ENCODE data around the gene SLC45A1. TPM values are rescaled to one million over a fixed set of nuclear protein-coding genes. Genes with fewer than 3 reads are reported as not detected.

The SLC45A1 gene
- total and polyA plus RNA-seq, 8 donors, result 1.1 to 3.0 (median 2.4) TPM; not detected in 3

DNA sequence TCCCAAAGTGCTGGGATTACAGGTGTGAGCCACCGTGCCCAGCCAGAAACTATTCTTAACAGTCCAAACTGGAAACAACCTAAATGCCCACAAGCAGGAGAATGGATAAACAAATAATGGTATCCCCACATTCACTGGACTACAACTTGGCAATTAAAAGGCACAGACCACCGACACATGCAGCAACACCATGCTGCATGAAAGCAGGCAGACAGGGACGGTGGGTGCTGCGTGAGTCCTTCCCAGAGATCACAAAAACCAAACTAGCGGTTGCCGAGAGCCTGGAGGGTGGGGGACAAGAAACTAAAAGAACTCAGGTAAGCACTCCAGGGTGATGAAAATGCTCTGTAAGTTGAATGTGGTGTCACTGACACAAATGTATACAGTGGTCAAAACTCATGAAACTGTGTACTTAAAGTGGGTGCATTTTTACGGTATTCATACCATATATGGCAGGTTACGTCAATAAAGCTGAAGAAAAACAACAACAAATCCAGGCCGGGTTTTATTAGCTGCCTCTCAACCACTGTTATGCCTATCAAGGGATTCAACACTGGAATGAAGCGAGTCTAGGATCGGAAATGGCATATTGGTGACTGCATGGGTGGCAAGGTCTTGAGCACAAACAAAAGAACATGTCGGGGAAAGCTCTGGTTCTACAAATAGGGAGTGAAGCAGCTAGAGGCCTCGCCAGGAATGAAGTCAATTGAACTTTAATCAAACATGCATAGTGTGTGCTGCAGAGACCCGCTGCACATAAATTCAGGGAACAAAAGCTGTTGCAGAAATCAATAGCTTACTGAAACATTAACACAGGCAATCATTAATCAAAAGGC is 52.4 kb downstream of the SLC45A1 start:
- TF ChIP-seq, protein P1, sequence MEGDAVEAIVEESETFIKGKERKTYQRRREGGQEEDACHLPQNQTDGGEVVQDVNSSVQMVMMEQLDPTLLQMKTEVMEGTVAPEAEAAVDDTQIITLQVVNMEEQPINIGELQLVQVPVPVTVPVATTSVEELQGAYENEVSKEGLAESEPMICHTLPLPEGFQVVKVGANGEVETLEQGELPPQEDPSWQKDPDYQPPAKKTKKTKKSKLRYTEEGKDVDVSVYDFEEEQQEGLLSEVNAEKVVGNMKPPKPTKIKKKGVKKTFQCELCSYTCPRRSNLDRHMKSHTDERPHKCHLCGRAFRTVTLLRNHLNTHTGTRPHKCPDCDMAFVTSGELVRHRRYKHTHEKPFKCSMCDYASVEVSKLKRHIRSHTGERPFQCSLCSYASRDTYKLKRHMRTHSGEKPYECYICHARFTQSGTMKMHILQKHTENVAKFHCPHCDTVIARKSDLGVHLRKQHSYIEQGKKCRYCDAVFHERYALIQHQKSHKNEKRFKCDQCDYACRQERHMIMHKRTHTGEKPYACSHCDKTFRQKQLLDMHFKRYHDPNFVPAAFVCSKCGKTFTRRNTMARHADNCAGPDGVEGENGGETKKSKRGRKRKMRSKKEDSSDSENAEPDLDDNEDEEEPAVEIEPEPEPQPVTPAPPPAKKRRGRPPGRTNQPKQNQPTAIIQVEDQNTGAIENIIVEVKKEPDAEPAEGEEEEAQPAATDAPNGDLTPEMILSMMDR (IDR thresholded peaks at IDR 0.05), result no peak
- TF ChIP-seq EP300 (IDR thresholded peaks at IDR 0.05) (no peak), POLR2A (IDR thresholded peaks at IDR 0.05) (no peak), POLR2AphosphoS5 (IDR thresholded peaks at IDR 0.05) (no peak)
- intact Hi-C loops (cut with DNase I; ENCODE audit: low total_unique reads), result no loop called here
- Histone ChIP-seq H3K4me1 (peaks cover 71 to 100% (median 84%) of the 10 kb centered on the region in 4 donors), H3K4me3 (no peak overlapping the region), H3K27ac (peak overlapping the region in 4 of 5 donors; percentile 80 to 88 (median 82)), H3K36me3 (peaks cover 4 to 27% (median 17%) of the 10 kb centered on the region in 4 donors), H3K27me3 (no peaks in the 10 kb centered on the region), H3K9me3 (no peaks in the 10 kb centered on the region)
- DNase-seq, result peak in 1 of 2 donors; percentile 60
- WGBS, 5 donors, result 56 to 68% (median 61%) methylated on average over 14 of the region's 14 CpGs

GRCh38 chr1:8370905-8371315 is 53.0 kb downstream of the SLC45A1 start:
- intact Hi-C loops (cut with DNase I; ENCODE audit: low total_unique reads), result no loop called here
- WGBS, 5 donors, result 33 to 59% (median 50%) methylated on average over 5 of the region's 5 CpGs
- Histone ChIP-seq H3K27ac (peak overlapping the region in 4 of 5 donors; percentile 80 to 88 (median 82)), H3K27me3 (no peaks in the 10 kb centered on the region), H3K4me3 (no peak overlapping the region), H3K36me3 (peaks cover 4 to 20% (median 11%) of the 10 kb centered on the region in 4 donors), H3K9me3 (no peaks in the 10 kb centered on the region), H3K4me1 (peaks cover 73 to 100% (median 85%) of the 10 kb centered on the region in 4 donors)
- TF ChIP-seq EP300 (IDR thresholded peaks at IDR 0.05), result no peak
- TF ChIP-seq POLR2AphosphoS5 (IDR thresholded peaks at IDR 0.05), result peak in 1 of 3 donors; percentile 10
- no peak for TF ChIP-seq POLR2A (IDR thresholded peaks at IDR 0.05)
- TF ChIP-seq, protein P1 (IDR thresholded peaks at IDR 0.05), result no peak
- DNase-seq, result no peak

DNA sequence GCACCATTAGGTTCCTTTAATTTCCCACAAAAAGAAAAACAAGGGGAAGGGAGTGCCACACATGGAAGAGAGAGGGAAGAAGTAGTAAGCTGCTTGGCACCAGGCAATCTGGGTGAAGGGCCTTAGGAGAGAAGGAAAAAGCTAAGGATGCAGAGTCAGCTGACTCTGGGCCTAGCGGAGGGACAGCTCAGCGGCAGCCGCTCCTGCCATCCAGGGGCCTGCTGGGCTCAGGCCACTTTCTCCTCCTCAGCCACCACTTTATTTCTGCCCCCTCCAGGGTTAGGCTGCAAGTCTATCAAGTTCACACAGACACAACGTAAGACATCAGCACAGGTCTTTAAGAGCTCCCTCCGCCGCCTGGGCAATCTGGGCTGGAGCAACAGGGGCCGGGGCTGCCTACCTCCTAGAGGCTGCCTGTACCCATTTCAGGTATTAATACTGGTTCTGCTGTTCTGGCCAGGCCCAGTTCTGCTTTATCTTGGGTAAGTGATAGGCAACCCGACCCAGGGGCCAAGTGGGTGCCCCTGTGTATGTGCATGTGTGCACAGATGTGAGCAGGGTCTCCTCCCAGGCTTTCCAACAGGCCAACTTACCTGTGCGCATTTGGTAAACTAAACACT is 53.6 kb downstream of the SLC45A1 start:
- TF ChIP-seq POLR2AphosphoS5 (IDR thresholded peaks at IDR 0.05), result no peak
- TF ChIP-seq POLR2A (IDR thresholded peaks at IDR 0.05), result no peak
- TF ChIP-seq EP300 (IDR thresholded peaks at IDR 0.05), result no peak
- TF ChIP-seq, protein P1 (IDR thresholded peaks at IDR 0.05), result no peak
- WGBS, 5 donors, result 72 to 79% (median 75%) methylated on average over 8 to 9 of the region's 9 CpGs
- H3K36me3 ChIP-seq, result peaks cover 0 to 14% (median 5%) of the 10 kb centered on the region in 4 donors
- H3K27me3 ChIP-seq, result no peaks in the 10 kb centered on the region
- intact Hi-C loops (cut with DNase I; ENCODE audit: low total_unique reads), result no loop called here
- no peak for DNase-seq
- no peak overlapping the region for H3K4me3 ChIP-seq
- peaks cover 74 to 100% (median 88%) of the 10 kb centered on the region in 4 donors for H3K4me1 ChIP-seq
- H3K27ac ChIP-seq, result peak overlapping the region in 4 of 5 donors; percentile 80 to 88 (median 82)
- no peaks in the 10 kb centered on the region for H3K9me3 ChIP-seq

GRCh38 chr1:8373125-8373524 is 55.2 kb downstream of the SLC45A1 start:
- H3K9me3 ChIP-seq, result no peaks in the 10 kb centered on the region
- intact Hi-C loops (cut with DNase I; ENCODE audit: low total_unique reads), result no loop called here
- TF ChIP-seq POLR2AphosphoS5 (IDR thresholded peaks at IDR 0.05), result no peak
- TF ChIP-seq, protein P1 (IDR thresholded peaks at IDR 0.05), result no peak
- no peak for TF ChIP-seq EP300 (IDR thresholded peaks at IDR 0.05)
- no peak for TF ChIP-seq POLR2A (IDR thresholded peaks at IDR 0.05)
- DNase-seq, result no peak
- peaks cover 0 to 24% (median 7%) of the 10 kb centered on the region in 4 donors for H3K36me3 ChIP-seq
- WGBS, 5 donors, result 26 to 49% (median 35%) methylated on average over 3 of the region's 3 CpGs
- H3K27ac ChIP-seq, result peak overlapping the region; percentile 54 to 88 (median 81)
- no peak overlapping the region for H3K4me3 ChIP-seq
- H3K4me1 ChIP-seq, result peaks cover 75 to 100% (median 86%) of the 10 kb centered on the region in 4 donors
- H3K27me3 ChIP-seq, result no peaks in the 10 kb centered on the region
